ENCODE measurements around the gene PAWR.

The PAWR gene

DNA sequence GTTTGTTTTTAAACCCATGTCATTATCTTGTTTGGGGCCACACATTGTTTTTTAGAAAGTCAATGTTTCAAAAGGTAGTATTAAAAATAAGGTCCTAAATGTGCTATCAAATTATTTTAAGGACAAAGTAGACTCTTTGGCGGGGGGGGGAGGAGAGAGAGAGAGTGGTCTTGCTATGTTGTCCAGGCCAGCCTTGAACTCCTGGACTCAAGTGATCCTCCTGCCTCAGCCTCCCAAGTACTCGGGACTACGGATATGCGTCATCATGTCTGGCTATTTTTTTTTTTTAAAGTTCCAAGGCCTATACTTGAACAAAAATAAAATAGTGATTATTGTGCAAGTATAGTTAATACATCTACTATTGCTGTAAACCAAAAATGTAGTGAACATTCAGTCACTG, 26.2 kb downstream of the PAWR start:
- H3K4me3 ChIP-seq (ENCODE audit: control insufficient read depth, low read depth, low read length), result no peak overlapping the region
- TF ChIP-seq, protein P1, sequence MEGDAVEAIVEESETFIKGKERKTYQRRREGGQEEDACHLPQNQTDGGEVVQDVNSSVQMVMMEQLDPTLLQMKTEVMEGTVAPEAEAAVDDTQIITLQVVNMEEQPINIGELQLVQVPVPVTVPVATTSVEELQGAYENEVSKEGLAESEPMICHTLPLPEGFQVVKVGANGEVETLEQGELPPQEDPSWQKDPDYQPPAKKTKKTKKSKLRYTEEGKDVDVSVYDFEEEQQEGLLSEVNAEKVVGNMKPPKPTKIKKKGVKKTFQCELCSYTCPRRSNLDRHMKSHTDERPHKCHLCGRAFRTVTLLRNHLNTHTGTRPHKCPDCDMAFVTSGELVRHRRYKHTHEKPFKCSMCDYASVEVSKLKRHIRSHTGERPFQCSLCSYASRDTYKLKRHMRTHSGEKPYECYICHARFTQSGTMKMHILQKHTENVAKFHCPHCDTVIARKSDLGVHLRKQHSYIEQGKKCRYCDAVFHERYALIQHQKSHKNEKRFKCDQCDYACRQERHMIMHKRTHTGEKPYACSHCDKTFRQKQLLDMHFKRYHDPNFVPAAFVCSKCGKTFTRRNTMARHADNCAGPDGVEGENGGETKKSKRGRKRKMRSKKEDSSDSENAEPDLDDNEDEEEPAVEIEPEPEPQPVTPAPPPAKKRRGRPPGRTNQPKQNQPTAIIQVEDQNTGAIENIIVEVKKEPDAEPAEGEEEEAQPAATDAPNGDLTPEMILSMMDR (conservative IDR thresholded peaks at IDR 0.05; ENCODE audit: control insufficient read depth, insufficient read depth, low read depth, low read length), result no peak
- no peak for DNase-seq (ENCODE audit: low read depth)

DNA sequence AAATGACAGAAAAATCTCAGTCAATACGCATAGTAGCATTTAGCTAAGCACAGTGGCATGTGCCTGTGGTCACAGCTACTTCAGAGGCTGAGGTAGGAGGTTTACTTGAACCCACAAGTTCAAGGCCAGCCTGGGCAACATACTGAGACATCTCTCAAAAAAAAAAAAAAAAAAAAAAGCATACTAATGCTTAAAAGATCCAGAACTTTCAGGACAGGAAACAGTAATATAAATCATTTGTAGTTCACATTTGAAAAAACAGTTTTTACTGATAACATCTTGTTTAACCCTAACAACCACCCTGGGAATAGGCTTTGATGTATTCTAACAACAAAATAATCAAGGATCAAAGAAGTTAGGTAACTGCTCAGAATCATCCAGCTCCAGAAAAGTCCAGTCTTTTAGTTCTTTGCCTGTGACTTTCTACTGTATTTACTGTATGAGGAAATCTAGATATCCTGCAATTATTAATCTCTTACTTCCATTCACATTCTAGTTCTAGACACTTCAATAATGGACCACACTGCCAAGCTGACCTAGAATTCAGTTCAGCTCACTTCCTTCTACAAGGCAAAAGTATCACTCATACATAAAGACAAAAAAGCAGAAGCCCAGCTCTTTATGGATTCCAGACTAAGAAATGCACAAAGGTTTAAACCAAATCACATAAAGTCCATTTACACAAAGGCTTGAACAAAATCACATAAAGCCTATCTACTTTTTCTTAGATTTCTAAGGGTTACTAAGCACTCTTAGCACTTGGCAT, 28.5 kb downstream of the PAWR start:
- H3K4me3 ChIP-seq (ENCODE audit: control insufficient read depth, low read depth, low read length), result no peak overlapping the region
- TF ChIP-seq, protein P1 (conservative IDR thresholded peaks at IDR 0.05; ENCODE audit: control insufficient read depth, insufficient read depth, low read depth, low read length), result no peak
- DNase-seq (ENCODE audit: low read depth), result no peak

DNA sequence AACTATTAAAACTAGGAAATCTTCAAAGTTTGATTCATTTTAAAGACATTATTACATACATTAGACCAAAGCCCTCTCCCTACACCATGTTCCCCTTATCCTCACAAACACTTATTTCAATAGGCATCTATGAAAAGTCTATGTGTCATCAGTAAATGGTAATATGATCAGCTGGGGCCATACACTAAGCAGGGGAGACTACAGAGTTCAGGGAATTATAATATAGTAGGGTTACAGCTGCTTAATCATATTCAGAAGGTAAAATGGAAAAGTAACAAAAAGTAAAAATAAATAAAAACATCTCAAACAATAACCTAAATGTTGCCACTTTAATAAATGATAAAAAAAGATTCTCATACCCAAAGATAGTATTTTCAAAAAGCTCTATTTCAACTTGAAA, 29.1 kb downstream of the PAWR start:
- peak; percentile 36 for DNase-seq (ENCODE audit: low read depth)
- TF ChIP-seq, protein P1 (conservative IDR thresholded peaks at IDR 0.05; ENCODE audit: control insufficient read depth, insufficient read depth, low read depth, low read length), result no peak
- H3K4me3 ChIP-seq (ENCODE audit: control insufficient read depth, low read depth, low read length), result no peak overlapping the region

DNA sequence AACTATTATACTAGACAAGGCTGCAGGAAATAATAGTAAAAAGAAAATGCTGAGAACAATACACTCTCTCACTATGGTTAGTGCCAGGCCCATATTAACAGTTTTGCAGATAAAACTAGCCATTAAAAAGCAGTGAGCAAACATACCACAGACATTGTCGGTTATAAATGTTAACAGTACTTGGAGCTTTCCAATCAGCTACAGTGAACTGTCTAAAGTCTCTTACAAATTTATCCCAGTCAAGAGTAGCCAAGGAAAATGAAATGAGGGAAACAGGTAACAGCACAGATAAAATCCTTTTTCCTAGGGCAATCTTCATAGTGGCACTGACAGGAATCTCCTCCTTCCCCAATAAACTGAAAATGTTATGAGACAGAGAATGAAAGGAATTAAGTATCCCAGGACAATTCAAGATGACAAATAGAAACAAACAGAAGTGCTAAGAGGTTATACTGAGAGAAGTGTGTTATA, 30.8 kb downstream of the PAWR start:
- TF ChIP-seq, protein P1 (conservative IDR thresholded peaks at IDR 0.05; ENCODE audit: control insufficient read depth, insufficient read depth, low read depth, low read length), result no peak
- no peak overlapping the region for H3K4me3 ChIP-seq (ENCODE audit: control insufficient read depth, low read depth, low read length)
- DNase-seq (ENCODE audit: low read depth), result no peak

DNA sequence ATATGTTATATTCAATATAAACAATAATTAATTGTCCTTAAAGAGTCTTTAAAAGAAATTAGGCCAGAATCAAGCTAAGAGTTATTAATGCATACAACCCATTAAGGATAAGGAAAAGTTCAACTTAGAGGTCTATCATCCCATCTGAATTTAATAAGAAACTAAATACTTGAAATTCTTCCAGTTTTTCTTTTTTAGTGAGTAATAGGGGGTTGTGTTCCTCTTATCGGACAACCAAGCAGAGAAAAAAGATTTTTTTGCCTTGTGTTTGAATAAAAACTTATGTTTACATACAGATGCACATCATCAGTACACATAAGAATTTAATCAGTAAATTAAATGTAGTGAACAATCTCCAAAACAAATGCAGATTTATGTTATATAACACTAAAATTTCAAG, 32.5 kb downstream of the PAWR start:
- no peak overlapping the region for H3K4me3 ChIP-seq (ENCODE audit: control insufficient read depth, low read depth, low read length)
- DNase-seq (ENCODE audit: low read depth), result peak; percentile 57
- TF ChIP-seq, protein P1 (conservative IDR thresholded peaks at IDR 0.05; ENCODE audit: control insufficient read depth, insufficient read depth, low read depth, low read length), result no peak

DNA sequence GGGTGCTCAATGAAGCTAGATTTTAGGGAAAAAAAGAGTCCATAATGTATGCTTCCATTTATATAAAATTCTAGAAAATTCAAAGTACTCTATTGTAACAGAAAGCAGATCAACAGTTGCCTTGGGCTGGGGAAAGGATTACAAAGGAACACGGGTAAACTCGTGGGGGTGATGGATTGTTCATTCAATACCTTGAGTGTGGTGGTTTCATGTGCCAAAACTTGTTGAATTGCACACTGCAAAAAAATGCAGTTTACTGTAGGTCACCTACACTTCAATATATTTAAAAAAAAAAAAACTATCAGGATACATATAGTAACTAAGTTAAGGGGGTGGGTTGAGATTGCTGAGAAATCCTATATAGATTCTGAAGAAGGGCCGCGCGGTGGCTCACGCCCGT, 33.6 kb downstream of the PAWR start:
- H3K4me3 ChIP-seq (ENCODE audit: control insufficient read depth, low read depth, low read length), result no peak overlapping the region
- TF ChIP-seq, protein P1 (conservative IDR thresholded peaks at IDR 0.05; ENCODE audit: control insufficient read depth, insufficient read depth, low read depth, low read length), result no peak
- DNase-seq (ENCODE audit: low read depth), result no peak

All from fibroblast of mammary gland (primary cell).